Calu3 (cell line): ENCODE results near the gene PEX5L. TPM values are rescaled to one million over a fixed set of nuclear protein-coding genes. Genes with fewer than 3 reads are reported as not detected.

Source experiments
- BruUV-seq: library from RNA; stranded (reverse); fragments of 400-500 nt; replicated peaks from 2 replicates; lab custom pipeline; 2021; lab: Mats Ljungman, UMichigan
- CTCF ChIA-PET: fragments of 300-600 bp; sonication (Branson Sonifier 250); formaldehyde crosslinking; loops from one replicate; lab custom pipeline; 2022; ENCODE audit warnings: antibody characterized with exemption; lab: Charles Lee
- DNase-seq: peaks from one replicate; pipeline ENCODE4 v3.0.0; 2022
- H3K27ac Mint-ChIP-seq: one replicate; pipeline ENCODE4 v1.8.0; 2022; ENCODE audit warnings: mixed read lengths; ENCODE audit not compliant: unreplicated experiment
- H3K27me3 Mint-ChIP-seq: one replicate; pipeline ENCODE4 v1.8.0; 2022; ENCODE audit warnings: mixed read lengths; ENCODE audit not compliant: unreplicated experiment
- H3K36me3 Mint-ChIP-seq: one replicate; pipeline ENCODE4 v1.8.0; 2022; ENCODE audit warnings: mild to moderate bottlenecking, moderate library complexity, mixed read lengths; ENCODE audit not compliant: insufficient read depth, unreplicated experiment
- H3K4me1 Mint-ChIP-seq: one replicate; pipeline ENCODE4 v1.8.0; 2022; ENCODE audit warnings: mild to moderate bottlenecking, low read depth, mixed read lengths; ENCODE audit not compliant: unreplicated experiment
- H3K4me3 Mint-ChIP-seq: one replicate; pipeline ENCODE4 v1.8.0; 2022; ENCODE audit warnings: mild to moderate bottlenecking, low read depth, moderate library complexity, mixed read lengths; ENCODE audit not compliant: unreplicated experiment
- H3K9me3 Mint-ChIP-seq: one replicate; pipeline ENCODE4 v1.8.0; 2022; ENCODE audit warnings: low read depth, mixed read lengths; ENCODE audit not compliant: unreplicated experiment
- CTCF ChIP-seq: fragments of 200-600 bp; IDR thresholded peaks from one replicate; pipeline ENCODE4 v1.8.0; 2022; ENCODE audit warnings: antibody characterized with exemption; ENCODE audit not compliant: unreplicated experiment
- intact Hi-C: fragments of 100-400 bp; cut with micrococcal nuclease; formaldehyde crosslinking; loops from one replicate; pipeline ENCODE4 v1.10.0; 2022; ENCODE audit not compliant: unreplicated experiment
- total RNA-seq: library from RNA; stranded (reverse); gene quantifications from 2 replicates; pipeline ENCODE4 v1.2.3, GENCODE V29; 2022

Gene PEX5L
- total RNA-seq, 1 experiment from 2014 or later = not detected

- no peak for TF ChIP-seq CTCF
- Mint-ChIP-seq H3K27me3 (peaks cover 10% of the 10 kb centered on the region), H3K9me3 (no peaks in the 10 kb centered on the region), H3K4me1 (no peaks in the 10 kb centered on the region), H3K27ac (no peak overlapping the region), H3K4me3 (no peak overlapping the region), H3K36me3 (no peaks in the 10 kb centered on the region)
- no peak for DNase-seq
- intact Hi-C loops = no loop called here
- CTCF ChIA-PET = no interaction called here
- no TSS peak for BruUV-seq
Observed at GRCh38 chr3:179949412-179949811, 87.3 kb downstream of the PEX5L start.

GRCh38 chr3:179948740-179949139 is 88.0 kb downstream of the PEX5L start:
- intact Hi-C loops = no loop called here
- DNase-seq = no peak
- no peak overlapping the region for H3K4me3 Mint-ChIP-seq
- peaks cover 10% of the 10 kb centered on the region for H3K27me3 Mint-ChIP-seq
- BruUV-seq = no TSS peak
- H3K27ac Mint-ChIP-seq = no peak overlapping the region
- H3K9me3 Mint-ChIP-seq = no peaks in the 10 kb centered on the region
- no peak for TF ChIP-seq CTCF
- CTCF ChIA-PET = interaction anchor here (1.0 kb wide), 1 partner anchor 100 kb away, joined by 3 read pairs; no protein-coding TSS in a partner anchor
- H3K36me3 Mint-ChIP-seq = no peaks in the 10 kb centered on the region
- H3K4me1 Mint-ChIP-seq = no peaks in the 10 kb centered on the region

- no TSS peak for BruUV-seq
- Mint-ChIP-seq H3K4me3 (no peak overlapping the region), H3K27ac (no peak overlapping the region), H3K36me3 (peaks cover 7% of the 10 kb centered on the region), H3K27me3 (peaks cover 10% of the 10 kb centered on the region), H3K4me1 (no peaks in the 10 kb centered on the region), H3K9me3 (no peaks in the 10 kb centered on the region)
- DNase-seq = no peak
- TF ChIP-seq CTCF = no peak
- intact Hi-C loops = no loop called here
- CTCF ChIA-PET = interaction anchor here (1.1 kb wide), 1 partner anchor 19 kb away, joined by 4 read pairs; no protein-coding TSS in a partner anchor
Observed at GRCh38 chr3:179945569-179945968, 91.2 kb downstream of the PEX5L start.

DNA sequence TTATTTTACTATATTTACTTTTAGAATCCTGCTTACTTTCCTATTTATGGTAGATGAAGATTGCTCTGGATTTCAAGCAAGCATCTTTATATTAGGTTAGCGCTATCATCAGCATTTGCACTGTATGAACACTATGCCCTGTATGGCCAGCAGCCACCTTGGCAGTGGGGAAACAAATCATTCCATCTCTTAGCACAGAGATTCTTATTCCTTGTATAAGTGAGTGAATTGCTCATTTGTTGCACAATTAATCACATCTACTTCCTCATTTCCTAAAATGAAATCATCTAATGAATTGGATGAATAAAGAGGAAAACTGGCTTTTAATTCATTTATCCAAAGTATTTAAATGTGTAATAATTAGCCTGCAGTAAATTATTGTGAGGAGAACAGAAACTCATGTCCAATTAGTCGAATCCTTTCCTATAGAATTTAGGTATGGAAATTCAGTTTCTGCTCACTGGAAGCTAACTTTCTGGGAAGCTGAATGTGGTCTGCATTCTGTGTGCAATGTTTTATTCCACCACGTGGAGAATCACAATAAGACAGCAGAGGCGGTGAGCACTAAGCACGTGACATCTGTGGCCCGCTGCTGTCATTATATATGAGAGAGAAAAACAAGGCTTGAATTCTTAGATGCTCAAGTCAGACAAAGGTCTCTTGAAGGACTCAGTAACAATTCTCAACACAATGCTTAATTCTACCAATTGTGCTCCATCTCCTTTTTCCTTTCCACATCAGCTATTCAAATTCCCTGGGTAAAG is 93.4 kb downstream of the PEX5L start:
- DNase-seq = no peak
- Mint-ChIP-seq H3K36me3 (peaks cover 7% of the 10 kb centered on the region), H3K4me1 (no peaks in the 10 kb centered on the region), H3K27ac (no peak overlapping the region), H3K9me3 (no peaks in the 10 kb centered on the region), H3K4me3 (no peak overlapping the region), H3K27me3 (peaks cover 10% of the 10 kb centered on the region)
- BruUV-seq = no TSS peak
- TF ChIP-seq CTCF = no peak
- intact Hi-C loops = no loop called here
- CTCF ChIA-PET = no interaction called here
